Loucy (cell line): ENCODE measurements around the gene NOL4L.

Experiments
- EZH2phosphoT487 ChIP-seq: fragments of 200-600 bp; IDR thresholded peaks from 2 replicates; pipeline ENCODE4 v1.6.1; 2018; ENCODE audit warnings: antibody characterized with exemption, mild to moderate bottlenecking, moderate library complexity, borderline replicate concordance
- TF ChIP-seq, protein P1 (sequence below): fragments of 200-600 bp; sonication (generic); conservative IDR thresholded peaks from 2 replicates; pipeline ENCODE4 v1.5.1; 2014; ENCODE audit warnings: mild to moderate bottlenecking, antibody characterized with exemption, low read length

DNA sequence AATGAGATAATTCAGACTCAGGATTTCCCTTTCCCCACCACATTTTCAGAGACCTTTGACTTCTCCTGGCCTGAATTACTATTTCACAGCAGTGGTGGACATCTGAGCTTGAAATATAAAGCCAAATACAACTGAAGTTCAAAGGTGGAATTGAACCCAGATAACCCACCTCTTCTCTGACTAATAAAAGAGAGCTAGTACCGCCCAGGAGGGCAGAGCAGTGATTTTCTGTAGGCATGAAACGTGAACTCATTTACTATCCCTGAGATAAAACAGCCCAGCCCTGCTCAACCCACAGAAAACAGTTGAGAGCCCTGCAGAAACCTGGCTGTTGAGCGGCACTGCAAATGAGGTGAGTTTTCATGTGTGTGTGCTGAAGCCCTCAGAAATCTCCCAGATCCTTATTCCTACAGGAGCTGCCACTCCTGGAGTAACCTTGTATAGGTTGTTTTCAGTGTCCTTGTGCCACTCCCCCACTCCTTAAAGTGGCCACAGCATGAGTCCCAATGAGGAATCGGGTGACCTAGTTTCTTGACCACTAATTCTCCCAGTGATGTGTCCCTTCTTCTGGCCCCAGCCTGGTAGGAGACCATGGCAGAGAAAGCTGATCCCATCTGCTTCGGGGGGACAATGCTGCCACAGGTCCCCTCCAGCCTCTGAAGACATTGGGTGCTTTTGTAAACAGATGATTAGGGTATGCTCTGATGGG, 99.2 kb downstream of the NOL4L start:
- TF ChIP-seq, protein P1, sequence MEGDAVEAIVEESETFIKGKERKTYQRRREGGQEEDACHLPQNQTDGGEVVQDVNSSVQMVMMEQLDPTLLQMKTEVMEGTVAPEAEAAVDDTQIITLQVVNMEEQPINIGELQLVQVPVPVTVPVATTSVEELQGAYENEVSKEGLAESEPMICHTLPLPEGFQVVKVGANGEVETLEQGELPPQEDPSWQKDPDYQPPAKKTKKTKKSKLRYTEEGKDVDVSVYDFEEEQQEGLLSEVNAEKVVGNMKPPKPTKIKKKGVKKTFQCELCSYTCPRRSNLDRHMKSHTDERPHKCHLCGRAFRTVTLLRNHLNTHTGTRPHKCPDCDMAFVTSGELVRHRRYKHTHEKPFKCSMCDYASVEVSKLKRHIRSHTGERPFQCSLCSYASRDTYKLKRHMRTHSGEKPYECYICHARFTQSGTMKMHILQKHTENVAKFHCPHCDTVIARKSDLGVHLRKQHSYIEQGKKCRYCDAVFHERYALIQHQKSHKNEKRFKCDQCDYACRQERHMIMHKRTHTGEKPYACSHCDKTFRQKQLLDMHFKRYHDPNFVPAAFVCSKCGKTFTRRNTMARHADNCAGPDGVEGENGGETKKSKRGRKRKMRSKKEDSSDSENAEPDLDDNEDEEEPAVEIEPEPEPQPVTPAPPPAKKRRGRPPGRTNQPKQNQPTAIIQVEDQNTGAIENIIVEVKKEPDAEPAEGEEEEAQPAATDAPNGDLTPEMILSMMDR, result no peak
- no peak for TF ChIP-seq EZH2phosphoT487
